ENCODE measurements around the gene ZNF488. TPM values are rescaled to one million over a fixed set of nuclear protein-coding genes. Genes with fewer than 3 reads are reported as not detected.

ZNF488 gene
- total RNA-seq, 1 donor from 2014 or later: 0.93 TPM

Other genes starting within 250 kb of the ZNF488 start
- gene GDF10, start 84.1 kb downstream of the ZNF488 start, total RNA-seq: not detected in 2 replicates
- not detected in 2 replicates for gene GDF2, start 61.8 kb downstream of the ZNF488 start, total RNA-seq
- not detected in 2 replicates for gene RBP3, start 35.9 kb downstream of the ZNF488 start, total RNA-seq
- gene ANXA8, start 99.8 kb upstream of the ZNF488 start, total RNA-seq: 5.8 and 6.0 TPM in 2 replicates
- gene FAM25G, start 107.4 kb upstream of the ZNF488 start, total RNA-seq: not detected in 2 replicates
- gene AGAP9, start 139.3 kb upstream of the ZNF488 start, total RNA-seq: 16.1 and 18.2 TPM in 2 replicates

Measured in T-helper 2 cell treated with Interferon-gamma antibody and Interleukin-4, amounts not matched to agents 100 ng/mL and 5 ng/mL, for 36 hours (primary cell).